ENCODE measurements around the gene TNKS1BP1.

- TF ChIP-seq TBP (IDR thresholded peaks at IDR 0.05; ENCODE audit: low read depth, low read length) (no peak), TCF12 (IDR thresholded peaks at IDR 0.05; ENCODE audit: low read depth, low read length) (no peak)
Observed at GRCh38 chr11:57254631-57255030, 70.1 kb downstream of the TNKS1BP1 start.
